GM12873 (cell line): ENCODE measurements around the gene USP17L21.
"Not testable (repeated sequence)": the region's sequence is repeated elsewhere in the genome, so short reads cannot be mapped to it uniquely, and the experiment has no call there.

ENCODE experiments used
- CTCF ChIP-seq: IDR thresholded peaks from 2 replicates; pipeline ENCODE4 v1.5.1; 2012; ENCODE audit warnings: low read depth, mild to moderate bottlenecking, moderate library complexity, low read length, control low read depth; ENCODE audit not compliant: insufficient read depth; ENCODE audit errors: missing control alignments

USP17L21 gene

GRCh38 chr4:9253078-9253477 is 9.6 kb upstream of the USP17L21 start, which contains the start of gene USP17L19:
Gene USP17L19 (plus strand): TSS chr4:9253378. CDS start chr4:9253378, 0 bp downstream.
- TF ChIP-seq CTCF: not testable (repeated sequence)

GRCh38 chr4:9257824-9258223 is 4.8 kb upstream of the USP17L21 start, which contains the start of gene USP17L20:
Gene USP17L20 (plus strand): TSS chr4:9258124. CDS start chr4:9258124, 0 bp downstream.
- not testable (repeated sequence) for TF ChIP-seq CTCF

GRCh38 chr4:9267319-9267718 is 4.6 kb downstream of the USP17L21 start, which contains the start of gene USP17L22:
Gene USP17L22 (plus strand): TSS chr4:9267619. CDS start chr4:9267619, 0 bp downstream.
- TF ChIP-seq CTCF: not testable (repeated sequence)
